ENCODE data around the gene CFAP74.

Gene CFAP74

GRCh38 chr1:2020310-2020655 lies 16.7 kb upstream of the CFAP74 start:
- TF ChIP-seq CTCF (IDR thresholded peaks at IDR 0.05; ENCODE audit: unreplicated experiment in 3 of 3), result no peak
- Mint-ChIP-seq H3K4me3 (peak overlapping the region in 2 of 3 experiments; percentile 21 to 70), H3K36me3 (ENCODE audit: low read depth) (no peaks in the 10 kb centered on the region), H3K27ac (no peak overlapping the region), H3K9me3 (peaks cover 3% of the 10 kb centered on the region), H3K4me1 (peaks cover 5% of the 10 kb centered on the region), H3K27me3 (ENCODE audit: low read depth) (peaks cover 64% of the 10 kb centered on the region)

- no peaks in the 10 kb centered on the region for H3K36me3 Mint-ChIP-seq (ENCODE audit: low read depth)
- H3K4me1 Mint-ChIP-seq, result peaks cover 5% of the 10 kb centered on the region
- peaks cover 3% of the 10 kb centered on the region for H3K9me3 Mint-ChIP-seq
- TF ChIP-seq CTCF (IDR thresholded peaks at IDR 0.05; ENCODE audit: unreplicated experiment in 3 of 3), result no peak
- H3K4me3 Mint-ChIP-seq, result peak overlapping the region in 1 of 3 experiments; percentile 21
- peaks cover 69% of the 10 kb centered on the region for H3K27me3 Mint-ChIP-seq (ENCODE audit: low read depth)
- H3K27ac Mint-ChIP-seq, result no peak overlapping the region
These were observed 16.2 kb upstream of the CFAP74 start for GRCh38 chr1:2019571-2020309.

GRCh38 chr1:2019172-2019543 lies 15.6 kb upstream of the CFAP74 start, which contains the start of gene GABRD:
GABRD (plus strand) TSS chr1:2019345; CDS start chr1:2019424, 79 bp downstream.
- H3K27ac Mint-ChIP-seq, result peak within 1 kb of the TSS in 1 of 3 experiments; percentile 46
- no peaks in the 10 kb centered on the region for H3K36me3 Mint-ChIP-seq (ENCODE audit: low read depth)
- H3K27me3 Mint-ChIP-seq (ENCODE audit: low read depth), result peaks cover 74% of the 10 kb centered on the region
- H3K9me3 Mint-ChIP-seq, result peaks cover 3% of the 10 kb centered on the region
- no peak for TF ChIP-seq CTCF (IDR thresholded peaks at IDR 0.05; ENCODE audit: unreplicated experiment in 3 of 3)
- H3K4me3 Mint-ChIP-seq, result peak within 1 kb of the TSS; percentile 78 to 90 (median 85)
- H3K4me1 Mint-ChIP-seq, result peaks cover 5% of the 10 kb centered on the region

- H3K9me3 Mint-ChIP-seq, result peaks cover 3% of the 10 kb centered on the region
- peak overlapping the region; percentile 78 to 90 (median 85) for H3K4me3 Mint-ChIP-seq
- H3K27me3 Mint-ChIP-seq (ENCODE audit: low read depth), result peaks cover 74% of the 10 kb centered on the region
- H3K27ac Mint-ChIP-seq, result peak overlapping the region in 1 of 3 experiments; percentile 46
- H3K4me1 Mint-ChIP-seq, result peaks cover 5% of the 10 kb centered on the region
- H3K36me3 Mint-ChIP-seq (ENCODE audit: low read depth), result no peaks in the 10 kb centered on the region
- no peak for TF ChIP-seq CTCF (IDR thresholded peaks at IDR 0.05; ENCODE audit: unreplicated experiment in 3 of 3)
These were observed 14.9 kb upstream of the CFAP74 start for GRCh38 chr1:2018217-2019171.

GRCh38 chr1:2016123-2016522 lies 12.5 kb upstream of the CFAP74 start:
- Mint-ChIP-seq H3K36me3 (ENCODE audit: low read depth) (no peaks in the 10 kb centered on the region), H3K9me3 (peaks cover 3% of the 10 kb centered on the region), H3K27me3 (ENCODE audit: low read depth) (peaks cover 66% of the 10 kb centered on the region), H3K27ac (no peak overlapping the region), H3K4me3 (peak overlapping the region in 1 of 3 experiments; percentile 25), H3K4me1 (peaks cover 5% of the 10 kb centered on the region)
- no peak for TF ChIP-seq CTCF (IDR thresholded peaks at IDR 0.05; ENCODE audit: unreplicated experiment in 3 of 3)
